Activated CD8-positive, alpha-beta memory T cell treated with anti-CD3 and anti-CD28 coated beads, Interleukin-2, amount 10 ng/mL, durations not matched to agents 7 days and 5 days (primary cell): ENCODE measurements around the gene UNC5C. TPM values are rescaled to one million over a fixed set of nuclear protein-coding genes. Genes with fewer than 3 reads are reported as not detected.

Experiments used
- ATAC-seq: fragments of 150-1000 bp; cut with Tn5 transposase; one replicate; pipeline ENCODE4 v1.10.0; 2021; ENCODE audit warnings: moderate library complexity
- CTCF ChIA-PET: fragments of 350-600 bp; sonication (Branson Sonifier 250); formaldehyde crosslinking; loops from one replicate; lab custom pipeline; 2021; ENCODE audit warnings: antibody characterized with exemption; lab: Charles Lee
- DNase-seq: peaks from one replicate; pipeline ENCODE4 v3.0.0-alpha.2; 2020
- H3K27ac Mint-ChIP-seq: one replicate; pipeline ENCODE4 v1.8.0; 2021; ENCODE audit warnings: mild to moderate bottlenecking, mixed read lengths
- H3K27me3 Mint-ChIP-seq: one replicate; pipeline ENCODE4 v1.8.0; 2021; ENCODE audit warnings: mixed read lengths
- H3K36me3 Mint-ChIP-seq: one replicate; pipeline ENCODE4 v1.8.0; 2021; ENCODE audit warnings: mild to moderate bottlenecking, mixed read lengths
- H3K4me1 Mint-ChIP-seq: one replicate; pipeline ENCODE4 v1.8.0; 2021; ENCODE audit warnings: mixed read lengths
- H3K4me3 Mint-ChIP-seq: one replicate; pipeline ENCODE4 v1.8.0; 2021; ENCODE audit warnings: mild to moderate bottlenecking, moderate library complexity, mixed read lengths
- H3K9me3 Mint-ChIP-seq: one replicate; pipeline ENCODE4 v1.8.0; 2022; ENCODE audit warnings: low read depth, mixed read lengths
- total RNA-seq, 2 experiments: library from RNA; stranded (reverse); gene quantifications; one replicate each; pipeline ENCODE4 v1.2.3, GENCODE V29; 2021

The UNC5C gene
- not detected for total RNA-seq

GRCh38 chr4:95548738-95549245, at the start of gene UNC5C:
UNC5C (minus strand) TSS chr4:95548973.
- CTCF ChIA-PET: no interaction called here
- Mint-ChIP-seq H3K9me3 (no peaks in the 10 kb centered on the region), H3K36me3 (no peaks in the 10 kb centered on the region), H3K27ac (peak within 1 kb of the TSS; percentile 12), H3K4me3 (peak within 1 kb of the TSS; percentile 74), H3K27me3 (peaks cover 49% of the 10 kb centered on the region), H3K4me1 (peaks cover 13% of the 10 kb centered on the region)
- no peak for DNase-seq
- no peak for ATAC-seq

DNA sequence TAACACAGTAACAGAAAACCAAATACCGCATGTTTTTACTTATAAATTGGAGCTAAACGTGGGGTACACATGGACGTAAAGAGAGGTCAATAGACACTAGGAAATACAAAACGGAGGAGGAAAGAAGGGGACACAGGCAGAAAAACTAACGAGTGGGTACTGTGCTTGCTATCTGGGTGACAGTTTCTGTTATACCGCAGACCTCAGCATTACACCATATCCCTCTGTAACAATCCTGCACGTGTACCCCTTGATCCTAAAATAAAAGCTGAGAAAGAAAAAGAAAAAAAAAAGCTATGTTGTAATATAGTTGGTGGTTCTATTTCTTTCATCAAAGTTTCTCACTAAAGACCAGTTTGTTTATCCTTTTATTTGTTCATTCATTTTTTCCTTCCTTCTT, 47.9 kb upstream of the UNC5C start:
- ATAC-seq (no peak), DNase-seq (no peak)
- CTCF ChIA-PET: no interaction called here
- Mint-ChIP-seq H3K4me1 (peaks cover 15% of the 10 kb centered on the region), H3K27me3 (peaks cover 6% of the 10 kb centered on the region), H3K4me3 (no peak overlapping the region), H3K27ac (no peak overlapping the region), H3K36me3 (no peaks in the 10 kb centered on the region), H3K9me3 (no peaks in the 10 kb centered on the region)

GRCh38 chr4:95594629-95595028, 45.9 kb upstream of the UNC5C start:
- Mint-ChIP-seq H3K4me1 (peaks cover 2% of the 10 kb centered on the region), H3K9me3 (peaks cover 3% of the 10 kb centered on the region), H3K36me3 (no peaks in the 10 kb centered on the region), H3K4me3 (no peak overlapping the region), H3K27ac (no peak overlapping the region), H3K27me3 (peaks cover 6% of the 10 kb centered on the region)
- DNase-seq (no peak), ATAC-seq (no peak)
- CTCF ChIA-PET: no interaction called here

DNA sequence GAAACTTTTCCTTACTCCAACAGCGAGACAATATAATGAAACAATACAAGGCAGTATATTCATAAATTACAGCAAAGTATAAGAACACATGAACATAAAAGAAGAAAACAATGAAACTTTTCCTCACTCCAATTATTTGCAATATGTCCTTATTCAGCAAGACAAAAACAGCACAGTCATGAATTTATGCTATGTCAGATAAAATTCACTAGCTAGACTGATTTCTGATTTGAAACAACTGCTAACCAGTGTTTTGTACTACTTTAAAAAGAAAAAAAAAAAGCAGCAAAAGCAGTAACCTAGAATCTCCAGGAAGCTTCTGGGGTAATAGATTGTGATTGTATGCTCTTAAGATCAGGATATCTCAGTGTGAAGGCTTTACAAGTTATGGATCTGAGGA, 45.2 kb upstream of the UNC5C start:
- H3K4me1 Mint-ChIP-seq: no peaks in the 10 kb centered on the region
- CTCF ChIA-PET: no interaction called here
- no peaks in the 10 kb centered on the region for H3K36me3 Mint-ChIP-seq
- ATAC-seq (no peak), DNase-seq (no peak)
- H3K4me3 Mint-ChIP-seq: no peak overlapping the region
- H3K27ac Mint-ChIP-seq: no peak overlapping the region
- H3K27me3 Mint-ChIP-seq: peaks cover 6% of the 10 kb centered on the region
- H3K9me3 Mint-ChIP-seq: peaks cover 3% of the 10 kb centered on the region

DNA sequence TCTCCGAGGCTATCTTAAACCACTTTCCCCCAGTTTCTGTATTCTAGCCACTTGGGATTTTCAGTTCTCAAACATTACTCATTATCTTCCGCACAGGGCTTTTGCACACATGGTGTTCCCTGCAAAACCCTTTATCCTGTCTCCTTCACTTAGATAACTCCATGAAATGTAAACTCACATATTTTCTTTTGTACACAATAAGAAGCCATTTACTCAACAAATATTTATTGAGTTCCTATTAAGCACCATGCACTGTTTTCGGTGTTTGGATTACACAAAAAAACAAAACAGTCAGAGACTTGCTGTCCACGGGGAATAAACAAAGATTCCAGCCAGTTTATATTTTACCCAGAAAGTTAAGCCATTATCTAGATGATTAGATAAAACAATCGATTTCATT, 42.5 kb upstream of the UNC5C start:
- DNase-seq: no peak
- no peak overlapping the region for H3K27ac Mint-ChIP-seq
- H3K27me3 Mint-ChIP-seq: no peaks in the 10 kb centered on the region
- CTCF ChIA-PET: no interaction called here
- ATAC-seq: no peak
- no peak overlapping the region for H3K4me3 Mint-ChIP-seq
- no peaks in the 10 kb centered on the region for H3K36me3 Mint-ChIP-seq
- H3K9me3 Mint-ChIP-seq: peaks cover 3% of the 10 kb centered on the region
- no peaks in the 10 kb centered on the region for H3K4me1 Mint-ChIP-seq

DNA sequence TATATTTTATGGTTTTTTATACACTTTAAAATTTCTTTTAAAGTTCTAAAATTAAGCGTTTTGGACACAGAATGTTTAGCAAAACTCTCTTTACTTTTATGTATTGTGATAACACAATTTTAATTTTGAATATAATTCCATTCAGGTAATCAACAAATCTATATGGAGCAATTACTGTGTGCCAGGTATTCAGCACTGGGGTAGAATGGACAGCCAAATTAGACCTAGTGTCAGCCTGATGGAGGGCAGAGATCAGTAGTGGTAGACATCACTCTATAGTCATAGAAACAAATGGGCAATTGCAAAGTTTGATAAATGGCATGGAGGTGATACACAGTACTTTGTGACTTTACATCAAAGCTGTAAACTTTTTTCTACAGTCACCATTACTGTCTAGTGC, 41.8 kb upstream of the UNC5C start:
- ATAC-seq: no peak
- Mint-ChIP-seq H3K27me3 (no peaks in the 10 kb centered on the region), H3K27ac (no peak overlapping the region), H3K9me3 (peaks cover 3% of the 10 kb centered on the region), H3K36me3 (no peaks in the 10 kb centered on the region), H3K4me1 (no peaks in the 10 kb centered on the region), H3K4me3 (no peak overlapping the region)
- CTCF ChIA-PET: no interaction called here
- no peak for DNase-seq

DNA sequence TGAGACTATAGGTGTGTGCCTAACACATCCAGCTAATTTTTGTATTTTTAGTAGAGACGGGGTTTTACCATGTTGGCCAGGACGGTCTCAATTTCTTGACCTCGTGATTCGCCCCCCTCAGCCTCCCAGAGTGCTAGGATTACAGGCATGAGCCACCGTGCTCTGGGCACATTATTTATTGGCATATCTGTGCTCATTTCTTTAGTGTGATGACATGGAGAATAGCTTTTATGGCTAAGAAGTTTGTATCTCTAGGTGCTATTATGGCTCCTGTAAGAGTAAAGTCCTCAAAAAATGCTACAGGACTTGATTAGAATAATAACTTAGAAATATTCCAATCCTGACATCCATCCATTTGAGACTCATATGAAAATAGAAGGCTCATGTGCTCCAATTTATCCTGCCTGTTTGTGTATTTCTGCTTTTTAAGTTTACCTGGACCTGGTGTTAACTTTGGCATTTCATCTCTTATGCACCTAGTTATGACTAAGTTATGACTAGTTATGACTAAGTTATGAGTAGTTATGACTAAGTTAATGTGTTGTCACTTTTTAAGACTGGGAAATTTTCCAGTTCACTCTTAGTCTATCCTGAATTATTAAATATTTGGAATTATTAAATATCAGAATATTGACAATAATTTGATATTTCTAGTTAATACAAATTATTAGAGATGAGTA, 36.4 kb upstream of the UNC5C start:
- no peak for DNase-seq
- H3K9me3 Mint-ChIP-seq: peaks cover 2% of the 10 kb centered on the region
- no peak overlapping the region for H3K27ac Mint-ChIP-seq
- H3K4me1 Mint-ChIP-seq: no peaks in the 10 kb centered on the region
- ATAC-seq: no peak
- no peaks in the 10 kb centered on the region for H3K36me3 Mint-ChIP-seq
- H3K27me3 Mint-ChIP-seq: no peaks in the 10 kb centered on the region
- no peak overlapping the region for H3K4me3 Mint-ChIP-seq
- CTCF ChIA-PET: no interaction called here

DNA sequence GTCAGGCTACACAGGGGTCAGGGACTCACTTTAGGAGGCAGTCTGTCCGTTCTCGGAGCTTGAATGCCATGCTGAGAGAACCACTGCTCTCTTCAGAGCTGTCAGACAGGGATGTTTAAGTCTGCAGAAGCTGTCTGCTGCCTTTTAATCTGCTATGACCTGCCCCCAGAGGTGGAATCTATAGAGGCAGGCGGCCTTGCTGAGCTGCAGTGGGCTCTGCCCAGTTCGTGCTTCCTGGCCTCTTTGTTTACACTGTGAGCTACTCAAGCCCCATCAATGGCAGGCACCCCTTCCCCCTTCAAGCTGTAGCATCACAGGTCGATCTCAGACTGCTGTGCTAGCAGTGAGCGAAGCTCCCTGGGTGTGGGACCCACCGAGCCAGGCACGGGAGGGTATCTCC, 31.5 kb upstream of the UNC5C start:
- Mint-ChIP-seq H3K36me3 (no peaks in the 10 kb centered on the region), H3K9me3 (peaks cover 9% of the 10 kb centered on the region), H3K27ac (no peak overlapping the region), H3K4me3 (no peak overlapping the region), H3K27me3 (no peaks in the 10 kb centered on the region), H3K4me1 (no peaks in the 10 kb centered on the region)
- ATAC-seq (no peak), DNase-seq (no peak)
- CTCF ChIA-PET: no interaction called here

DNA sequence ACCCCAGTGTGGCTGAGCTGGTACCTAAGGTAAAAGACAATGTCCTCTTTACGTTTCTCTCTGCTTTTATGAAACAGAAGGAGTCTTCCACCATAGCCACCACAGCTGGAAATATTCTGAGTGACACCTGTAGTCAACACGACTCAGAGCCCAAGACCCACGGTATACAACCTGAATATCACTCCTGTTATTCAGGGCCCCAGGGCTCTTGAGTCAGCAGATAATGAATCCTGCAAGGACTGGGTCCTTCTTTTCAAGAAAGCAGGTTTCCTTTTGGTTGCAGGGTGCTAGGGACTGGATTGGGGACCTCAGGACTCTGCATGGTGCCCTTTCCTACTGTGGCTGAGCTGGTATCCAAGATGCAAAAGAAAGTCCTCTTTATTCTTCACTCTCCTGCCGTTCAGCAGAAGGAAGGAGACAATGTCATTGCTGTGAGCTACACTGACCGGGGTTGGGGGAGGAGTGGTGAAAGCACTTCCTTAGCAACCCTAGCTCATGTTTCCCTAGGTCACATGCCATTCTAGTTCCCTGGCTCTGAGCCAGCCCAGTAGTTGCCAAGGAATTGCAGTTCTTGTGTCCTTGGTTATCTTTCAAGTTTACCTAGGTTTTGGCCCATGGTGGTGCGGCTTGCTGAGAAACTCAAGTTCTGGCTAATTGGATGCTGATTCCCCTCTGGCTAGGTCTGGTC, 23.7 kb upstream of the UNC5C start:
- Mint-ChIP-seq H3K4me1 (no peaks in the 10 kb centered on the region), H3K27ac (no peak overlapping the region), H3K4me3 (no peak overlapping the region), H3K27me3 (no peaks in the 10 kb centered on the region), H3K36me3 (no peaks in the 10 kb centered on the region), H3K9me3 (peaks cover under 1% of the 10 kb centered on the region)
- ATAC-seq (no peak), DNase-seq (no peak)
- CTCF ChIA-PET: no interaction called here

- ATAC-seq (no peak), DNase-seq (no peak)
- H3K4me1 Mint-ChIP-seq: no peaks in the 10 kb centered on the region
- H3K36me3 Mint-ChIP-seq: no peaks in the 10 kb centered on the region
- CTCF ChIA-PET: no interaction called here
- H3K4me3 Mint-ChIP-seq: no peak overlapping the region
- H3K9me3 Mint-ChIP-seq: no peaks in the 10 kb centered on the region
- H3K27me3 Mint-ChIP-seq: no peaks in the 10 kb centered on the region
- no peak overlapping the region for H3K27ac Mint-ChIP-seq
Measured at GRCh38 chr4:95571577-95571976, 22.8 kb upstream of the UNC5C start.

DNA sequence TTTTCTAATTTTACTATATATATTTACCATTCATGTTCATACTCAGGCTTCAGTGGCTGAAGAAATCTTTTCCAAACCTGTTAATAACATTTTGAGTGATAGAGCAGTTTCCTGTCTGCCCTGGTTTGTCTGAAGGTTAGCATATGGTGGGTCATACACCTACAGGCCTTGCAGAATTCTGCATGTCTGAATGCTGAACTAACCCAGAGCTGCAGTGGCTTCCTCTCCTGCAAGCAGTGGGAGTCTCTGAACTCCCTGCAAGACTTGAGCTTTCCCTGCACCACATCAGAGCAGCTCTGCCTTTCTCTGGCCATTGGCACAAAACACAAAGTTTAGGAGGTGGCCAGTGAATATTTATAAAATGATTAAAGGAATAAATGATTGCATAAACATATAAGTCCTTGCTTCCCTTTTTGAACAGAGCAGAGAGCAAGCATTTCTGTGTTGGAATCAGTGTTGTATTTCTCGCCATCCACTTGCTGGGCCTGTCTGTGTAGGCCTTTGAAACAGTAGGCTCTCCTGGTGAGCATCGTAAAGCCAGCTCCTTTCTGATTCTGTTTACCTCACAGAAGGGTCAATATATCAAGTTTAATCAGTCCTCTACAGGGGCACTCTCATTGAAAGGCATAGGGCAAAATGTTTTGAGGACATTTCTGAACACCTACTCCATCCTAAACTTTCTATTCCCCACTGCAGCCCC, 15.0 kb upstream of the UNC5C start:
- CTCF ChIA-PET: no interaction called here
- no peak for DNase-seq

GRCh38 chr4:95560774-95561173, 12.0 kb upstream of the UNC5C start:
- ATAC-seq (no peak), DNase-seq (no peak)
- CTCF ChIA-PET: no interaction called here
- Mint-ChIP-seq H3K27ac (no peak overlapping the region), H3K4me1 (no peaks in the 10 kb centered on the region), H3K9me3 (no peaks in the 10 kb centered on the region), H3K27me3 (no peaks in the 10 kb centered on the region), H3K36me3 (no peaks in the 10 kb centered on the region), H3K4me3 (no peak overlapping the region)

More for the DNA sequence above, 15.0 kb upstream of the UNC5C start:
- no peaks in the 10 kb centered on the region for H3K4me1 Mint-ChIP-seq
- H3K27ac Mint-ChIP-seq: no peak overlapping the region
- no peaks in the 10 kb centered on the region for H3K36me3 Mint-ChIP-seq
- H3K4me3 Mint-ChIP-seq: no peak overlapping the region
- H3K27me3 Mint-ChIP-seq: no peaks in the 10 kb centered on the region
- H3K9me3 Mint-ChIP-seq: no peaks in the 10 kb centered on the region
- no peak for ATAC-seq

DNA sequence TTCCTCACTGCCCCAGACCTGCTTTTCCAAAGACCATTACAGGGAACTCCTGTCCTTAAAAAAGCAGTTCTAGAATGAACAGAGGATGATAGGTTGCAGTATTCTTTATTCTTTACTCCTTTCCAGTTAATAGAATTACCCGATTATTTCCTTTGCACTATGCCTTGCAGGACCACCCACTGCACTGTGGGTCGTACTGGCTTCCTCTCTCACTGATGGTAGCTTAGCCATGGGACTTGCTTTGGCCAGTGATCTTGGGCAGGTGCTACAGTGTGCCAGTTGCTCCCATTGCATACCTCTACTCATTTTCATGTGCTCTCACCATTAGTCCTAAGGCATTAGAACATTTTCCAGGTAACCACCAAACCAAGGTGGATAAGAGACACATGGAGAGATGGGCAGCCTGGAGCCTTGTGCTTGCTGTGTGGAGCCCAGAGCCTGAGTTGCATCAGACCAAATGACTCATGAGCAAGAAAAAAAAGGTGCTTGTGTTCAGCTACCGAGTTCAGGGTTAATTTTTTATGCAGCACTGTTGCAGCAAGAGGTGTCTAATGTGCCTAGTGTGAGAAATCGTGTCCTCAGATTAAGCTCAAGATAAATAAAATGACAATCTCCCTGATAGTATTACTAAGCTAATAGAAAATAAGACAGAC, 7.6 kb upstream of the UNC5C start:
- Mint-ChIP-seq H3K27me3 (peaks cover 6% of the 10 kb centered on the region), H3K4me1 (no peaks in the 10 kb centered on the region), H3K9me3 (no peaks in the 10 kb centered on the region), H3K27ac (no peak overlapping the region), H3K4me3 (no peak overlapping the region), H3K36me3 (no peaks in the 10 kb centered on the region)
- CTCF ChIA-PET: interaction anchor here (1.0 kb wide), 1 partner anchor 107 kb away, joined by 3 read pairs; no protein-coding TSS in a partner anchor
- DNase-seq (no peak), ATAC-seq (no peak)
